Central memory CD4-positive, alpha-beta T cell (primary cell): Measurements from ENCODE around the gene KRTAP10-3.
"Not testable (repeated sequence)": the region's sequence is repeated elsewhere in the genome, so short reads cannot be mapped to it uniquely, and the experiment has no call there.

ENCODE experiments used
- DNase-seq: peaks from one replicate; pipeline ENCODE4 v3.0.0; 2022

Gene KRTAP10-3

DNA sequence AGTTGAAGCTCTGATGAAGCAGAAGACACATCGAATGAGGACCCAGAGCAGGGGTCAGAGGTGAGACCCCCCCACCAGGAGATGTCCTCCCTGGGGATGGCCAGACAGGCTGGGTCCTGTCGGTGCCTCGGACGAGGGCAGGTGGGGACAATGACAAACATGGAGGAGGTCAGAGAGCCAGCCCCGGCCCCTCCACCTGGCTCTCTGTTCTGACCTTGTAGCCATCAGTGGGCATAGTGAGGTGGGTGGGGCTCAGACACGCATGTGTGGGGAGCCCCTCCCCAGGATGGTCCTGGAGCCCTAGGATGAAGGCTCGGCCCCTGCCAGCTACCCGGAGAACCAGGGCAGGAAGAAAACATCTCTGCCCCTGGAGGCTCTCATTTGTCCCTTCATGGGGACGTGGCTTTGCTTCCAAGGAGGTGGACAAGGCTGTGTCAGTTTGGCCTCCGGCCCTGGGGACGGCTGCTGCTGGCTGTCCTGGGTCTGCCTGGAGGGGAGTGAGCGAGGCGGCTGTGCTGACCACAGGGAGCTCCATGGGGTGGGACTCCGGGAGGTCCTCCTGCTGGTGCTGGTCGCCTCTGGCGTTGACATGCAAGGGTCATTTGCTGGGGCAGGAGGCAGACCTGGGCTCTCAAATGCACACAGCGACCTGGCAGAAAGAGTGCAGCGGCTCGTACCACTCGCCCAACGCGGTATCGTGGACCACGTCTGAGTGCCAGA is 31.2 kb upstream of the KRTAP10-3 start:
- DNase-seq, result no peak

DNA sequence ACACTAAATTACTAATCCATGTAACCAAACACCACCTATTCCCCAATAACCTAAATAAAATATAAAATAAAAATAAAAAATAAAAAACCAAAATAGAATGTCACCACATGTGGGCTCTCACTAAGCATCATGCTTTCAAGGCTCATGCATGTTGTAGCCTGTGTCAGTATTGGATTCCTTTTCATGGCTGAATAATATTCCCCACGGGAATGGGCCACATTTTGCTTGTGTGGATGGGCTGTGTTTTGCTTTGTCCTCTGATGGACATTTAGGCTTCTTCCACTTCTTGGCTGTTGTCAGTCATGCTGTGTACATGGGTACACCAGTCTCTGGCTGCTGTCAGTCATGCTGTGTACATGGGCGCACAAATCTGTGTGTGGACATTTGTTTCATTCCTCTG is 30.5 kb upstream of the KRTAP10-3 start:
- no peak for DNase-seq

DNA sequence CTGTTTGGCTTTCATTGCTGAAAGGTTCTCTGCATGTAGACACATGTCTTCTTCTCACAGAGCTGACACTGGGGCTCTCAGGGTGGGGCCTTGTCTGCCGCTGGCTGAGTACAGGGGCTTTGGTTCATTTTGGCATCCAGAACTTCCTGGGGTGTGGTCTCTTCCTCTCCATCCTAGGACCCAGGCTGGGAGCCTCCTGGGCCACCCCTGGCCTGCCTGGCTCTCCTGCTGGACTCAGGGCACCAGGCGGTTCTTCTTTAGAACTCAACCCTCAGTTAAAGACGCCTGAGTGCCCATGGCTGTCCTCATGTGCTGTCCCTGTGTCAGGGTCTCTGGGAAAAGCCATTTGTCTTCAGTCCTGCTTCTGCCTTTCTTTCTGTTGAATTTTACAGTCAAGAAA is 27.3 kb upstream of the KRTAP10-3 start:
- no peak for DNase-seq

DNA sequence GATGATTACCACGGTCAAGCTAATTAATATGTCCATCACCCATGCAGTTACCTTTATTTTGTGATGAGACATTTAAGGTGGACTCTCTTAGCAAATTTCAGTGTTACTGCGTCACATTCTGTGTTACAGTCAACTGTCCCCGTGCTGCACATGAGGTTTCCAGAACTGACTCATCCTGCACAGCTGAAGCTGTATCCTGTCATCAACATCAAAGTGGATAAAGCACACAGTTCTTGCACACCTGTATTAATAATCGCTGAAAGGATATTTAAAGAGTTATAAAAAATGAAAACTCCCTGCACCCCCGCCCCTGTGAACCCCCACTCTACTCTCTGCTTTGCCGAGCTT is 25.2 kb upstream of the KRTAP10-3 start:
- DNase-seq, result peak; percentile 9

DNA sequence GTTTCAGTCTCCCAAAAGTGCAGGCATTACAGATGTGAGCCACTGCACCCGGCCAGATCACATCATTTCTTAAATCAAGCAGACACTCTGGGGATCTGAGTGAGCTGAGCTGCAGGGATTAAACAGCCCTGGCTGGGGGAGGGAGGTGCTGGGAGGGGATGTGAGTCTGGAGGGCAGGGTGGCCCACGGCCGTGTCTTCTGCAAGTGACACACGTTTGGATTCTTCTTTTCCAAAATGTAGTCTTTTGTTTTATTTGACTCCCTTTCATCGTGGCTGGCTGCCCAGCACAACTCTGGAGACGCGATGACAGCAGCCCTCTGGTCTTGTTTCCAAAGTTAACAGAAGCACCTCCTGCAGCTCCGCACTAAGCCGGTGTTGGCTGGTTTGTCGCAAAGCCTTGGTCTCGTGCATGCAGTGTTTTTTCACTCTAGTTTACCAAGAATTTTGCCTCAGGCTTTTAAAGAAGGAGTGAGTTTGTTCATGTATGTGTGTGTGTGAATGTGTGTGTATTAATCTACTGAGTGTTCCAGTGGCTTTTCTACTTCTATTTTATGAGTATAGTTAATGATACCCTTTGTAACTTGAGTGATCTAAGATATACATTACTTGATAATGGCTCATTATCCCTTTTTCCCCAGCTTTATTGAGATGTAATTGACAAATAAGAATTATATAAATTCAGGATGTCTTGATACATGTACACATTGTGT is 24.6 kb upstream of the KRTAP10-3 start:
- no peak for DNase-seq

DNA sequence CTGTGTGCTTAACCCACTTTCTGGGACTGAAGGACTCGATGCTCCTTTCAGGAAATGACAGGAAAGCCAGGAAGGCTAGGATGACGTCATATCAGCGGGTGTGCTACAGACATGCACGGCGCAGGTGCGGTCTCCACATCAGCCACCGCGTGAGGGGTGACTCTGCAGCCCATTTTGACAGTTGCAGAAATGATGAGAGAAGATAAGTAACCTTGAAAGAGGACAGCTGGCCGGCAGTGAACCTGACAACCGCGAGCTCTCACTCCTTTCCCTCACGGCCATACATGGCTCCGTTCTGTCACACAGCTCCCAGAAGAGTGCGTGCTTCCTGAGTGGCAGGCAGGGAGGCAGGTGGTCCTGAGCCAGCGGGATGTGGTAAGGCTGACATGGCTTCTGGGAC is 23.5 kb upstream of the KRTAP10-3 start:
- no peak for DNase-seq

DNA sequence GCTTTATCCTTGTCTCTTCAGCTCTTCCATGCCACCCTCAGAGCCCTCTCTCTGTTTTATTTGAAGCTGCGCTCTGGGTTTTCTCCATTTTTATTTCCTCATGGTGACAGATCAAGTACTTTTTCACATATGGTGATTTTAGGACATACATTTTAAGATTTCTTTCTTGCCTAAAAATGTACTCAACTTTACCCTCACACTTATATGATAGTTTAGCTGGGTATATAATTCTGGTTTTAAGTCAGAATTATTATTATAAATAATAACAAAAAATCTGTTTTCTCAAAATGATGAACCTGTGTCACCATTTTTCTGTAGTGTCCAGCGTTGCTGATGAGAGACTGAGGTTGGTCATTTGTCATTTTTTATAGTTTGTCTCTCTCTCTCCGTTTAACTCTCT is 22.6 kb upstream of the KRTAP10-3 start:
- DNase-seq, result no peak

DNA sequence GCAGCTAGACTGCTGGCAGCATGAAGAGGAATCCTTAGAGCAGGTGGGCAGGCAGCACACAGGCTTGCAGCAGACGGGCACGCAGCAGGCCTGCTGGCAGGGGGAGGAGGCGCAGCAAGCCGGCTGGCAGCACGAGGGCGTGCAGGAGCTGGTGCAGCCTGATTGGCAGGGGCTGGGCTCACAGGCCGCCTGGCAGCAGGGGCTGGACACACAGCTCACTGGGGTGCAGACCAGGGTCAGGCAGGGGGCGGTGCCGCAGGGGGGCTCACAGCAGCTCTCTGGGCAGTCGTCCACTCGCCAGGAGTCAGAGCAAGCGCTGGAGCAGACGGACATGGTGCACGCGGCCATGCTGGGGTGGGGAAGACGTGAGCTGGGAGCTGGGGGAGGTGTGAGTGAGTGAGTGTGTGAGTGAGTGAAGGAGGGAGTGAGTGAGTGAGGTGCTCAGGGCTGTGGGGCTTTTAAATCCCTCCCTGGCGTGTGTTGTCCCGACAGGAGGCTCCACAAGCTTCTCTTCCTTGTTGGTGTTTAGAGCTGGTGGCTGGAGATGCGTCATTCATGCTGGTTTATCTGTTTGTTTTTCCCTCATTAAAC is 21.7 kb upstream of the KRTAP10-3 start, which contains the start of gene KRTAP10-5:
TSS of gene KRTAP10-5 (minus strand) at position 374 of the 591 bp plus-strand sequence. CDS start at position 348, 26 bp downstream.
- DNase-seq, result not testable (repeated sequence)

DNA sequence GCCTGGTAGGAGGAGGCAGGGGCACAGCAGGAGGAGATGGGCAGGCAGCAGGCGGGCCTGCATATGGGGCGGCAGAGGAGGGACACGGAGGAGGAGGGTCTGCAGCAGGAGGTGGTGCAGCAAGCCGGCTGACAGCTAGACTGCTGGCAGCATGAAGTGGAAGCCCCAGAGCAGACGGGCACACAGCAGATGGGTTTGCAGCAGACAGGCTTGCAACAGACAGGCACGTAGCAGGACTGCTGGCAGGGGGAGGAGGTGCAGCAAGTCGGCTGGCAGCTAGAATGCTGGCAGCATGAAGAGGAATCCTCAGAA is 21.2 kb upstream of the KRTAP10-3 start:
- DNase-seq, result no peak

DNA sequence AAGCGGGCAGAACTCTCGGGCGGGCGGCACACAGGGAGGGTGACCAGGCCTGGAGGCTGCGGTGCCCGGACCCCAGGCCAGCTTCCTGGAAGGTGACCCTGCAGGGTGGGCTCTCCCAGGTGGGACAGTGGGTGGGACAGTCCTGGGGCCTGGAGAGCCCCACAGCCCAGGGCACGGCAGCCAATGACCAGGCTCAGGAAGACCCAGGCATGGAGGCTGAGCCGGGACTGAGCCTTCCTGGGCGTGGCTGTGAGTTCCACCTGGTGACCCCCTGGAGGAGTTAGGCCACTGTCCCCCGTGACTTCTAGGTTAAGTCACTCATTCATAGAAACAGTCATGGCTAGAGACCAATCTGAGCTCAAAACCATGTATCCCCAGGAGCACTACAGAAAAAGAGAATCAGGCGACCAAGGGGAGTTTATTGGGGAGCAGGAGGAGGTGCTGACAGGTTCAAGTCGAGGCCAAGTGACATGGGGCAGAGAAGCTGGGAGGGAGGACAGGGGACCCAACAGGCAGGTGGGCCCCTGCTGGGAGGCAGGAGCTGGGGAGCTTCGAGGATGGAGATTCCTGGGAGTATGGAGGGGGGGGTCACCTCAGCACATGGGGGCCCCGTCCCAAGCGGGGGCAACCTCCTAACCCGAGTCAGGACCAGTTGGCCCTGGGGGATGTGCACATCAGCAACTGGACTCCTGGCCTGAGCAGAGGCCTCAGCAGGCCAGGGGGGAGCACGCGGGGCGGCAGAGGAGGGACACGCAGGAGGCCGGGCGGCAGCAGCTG is 20.6 kb upstream of the KRTAP10-3 start:
- DNase-seq, result no peak

DNA sequence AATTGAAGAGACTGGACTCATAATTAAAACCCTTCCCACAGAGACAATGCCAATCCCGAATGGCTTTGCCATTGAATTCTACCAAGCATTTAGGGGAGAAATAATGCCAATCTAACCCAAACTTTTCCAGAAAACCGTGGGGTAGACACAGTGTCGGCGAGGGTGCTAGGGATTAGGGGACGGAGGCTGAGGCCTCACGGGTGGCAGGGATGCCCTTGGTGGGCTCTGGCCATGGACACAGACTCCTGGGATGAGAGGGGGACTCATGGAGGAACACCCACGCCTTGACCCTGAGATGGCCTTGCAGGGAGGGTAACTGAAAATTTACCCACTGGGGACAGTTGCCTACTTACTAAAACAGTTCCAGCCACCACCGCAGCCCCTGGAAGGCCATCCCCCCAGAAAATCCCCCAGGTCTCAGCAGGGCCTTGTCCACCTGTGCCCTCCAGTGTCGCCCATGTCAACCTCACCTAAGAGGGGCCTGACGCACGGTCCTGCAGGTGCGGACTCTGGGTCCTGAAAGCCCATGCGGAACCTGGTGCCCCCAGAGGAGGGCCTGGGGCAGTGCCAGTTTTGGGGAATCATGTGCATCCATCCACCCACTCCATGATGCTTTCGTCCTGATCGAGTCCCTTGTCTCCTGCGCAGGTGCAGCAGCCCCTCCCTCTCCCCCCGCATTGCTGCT is 19.9 kb upstream of the KRTAP10-3 start:
- no peak for DNase-seq

DNA sequence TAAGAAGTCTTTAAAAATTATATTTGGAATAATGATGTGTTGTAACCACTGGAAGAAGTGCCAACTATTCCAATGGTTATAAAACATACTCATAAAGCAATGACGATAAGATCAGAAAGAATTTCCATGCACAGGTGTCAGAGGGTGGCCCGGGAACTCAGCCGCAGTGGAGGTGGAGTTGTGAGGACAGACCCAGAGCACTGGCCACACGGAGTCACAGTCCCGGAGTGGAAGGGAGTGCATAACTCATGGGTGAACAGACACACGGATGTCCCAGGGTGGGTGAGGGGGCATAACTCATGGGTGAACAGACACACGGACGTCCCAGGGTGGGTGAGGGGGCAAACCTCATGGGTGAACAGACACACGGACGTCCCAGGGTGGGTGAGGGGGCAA is 17.4 kb upstream of the KRTAP10-3 start:
- DNase-seq, result no peak

DNA sequence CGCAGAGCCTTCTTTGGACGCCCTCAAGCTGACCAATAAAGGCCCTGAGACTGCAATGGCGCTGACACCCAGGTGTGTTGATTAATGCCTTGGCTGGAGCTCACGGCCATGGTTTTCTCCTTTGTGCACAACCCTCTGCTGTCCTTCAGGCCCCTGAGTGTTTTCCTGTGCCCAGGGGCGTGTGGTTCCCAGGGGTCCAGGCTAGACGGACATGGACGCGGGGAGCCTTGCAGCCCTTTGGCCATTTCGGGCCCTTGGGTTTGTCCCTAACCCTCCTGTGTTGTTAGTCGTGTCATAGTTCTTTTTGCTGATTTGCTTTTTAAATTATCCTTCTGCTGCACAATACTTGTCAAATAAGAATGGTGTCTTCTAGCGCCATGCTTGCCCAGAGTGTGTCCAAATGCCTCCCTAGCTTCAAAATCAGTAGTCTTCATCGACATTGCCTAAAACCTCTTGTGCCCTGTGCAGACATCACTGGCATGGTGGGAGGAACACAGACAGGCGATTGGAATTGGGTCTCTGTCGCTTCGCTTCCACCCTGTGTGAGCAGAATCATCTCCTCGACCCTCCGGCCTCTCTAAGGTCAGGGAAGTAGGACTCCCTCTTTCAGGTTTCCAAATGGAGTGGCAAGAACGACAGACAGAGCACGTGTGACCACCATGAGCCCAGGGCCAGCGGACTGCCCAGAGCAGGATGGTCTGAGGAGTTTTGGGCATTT is 16.9 kb upstream of the KRTAP10-3 start:
- DNase-seq, result no peak

DNA sequence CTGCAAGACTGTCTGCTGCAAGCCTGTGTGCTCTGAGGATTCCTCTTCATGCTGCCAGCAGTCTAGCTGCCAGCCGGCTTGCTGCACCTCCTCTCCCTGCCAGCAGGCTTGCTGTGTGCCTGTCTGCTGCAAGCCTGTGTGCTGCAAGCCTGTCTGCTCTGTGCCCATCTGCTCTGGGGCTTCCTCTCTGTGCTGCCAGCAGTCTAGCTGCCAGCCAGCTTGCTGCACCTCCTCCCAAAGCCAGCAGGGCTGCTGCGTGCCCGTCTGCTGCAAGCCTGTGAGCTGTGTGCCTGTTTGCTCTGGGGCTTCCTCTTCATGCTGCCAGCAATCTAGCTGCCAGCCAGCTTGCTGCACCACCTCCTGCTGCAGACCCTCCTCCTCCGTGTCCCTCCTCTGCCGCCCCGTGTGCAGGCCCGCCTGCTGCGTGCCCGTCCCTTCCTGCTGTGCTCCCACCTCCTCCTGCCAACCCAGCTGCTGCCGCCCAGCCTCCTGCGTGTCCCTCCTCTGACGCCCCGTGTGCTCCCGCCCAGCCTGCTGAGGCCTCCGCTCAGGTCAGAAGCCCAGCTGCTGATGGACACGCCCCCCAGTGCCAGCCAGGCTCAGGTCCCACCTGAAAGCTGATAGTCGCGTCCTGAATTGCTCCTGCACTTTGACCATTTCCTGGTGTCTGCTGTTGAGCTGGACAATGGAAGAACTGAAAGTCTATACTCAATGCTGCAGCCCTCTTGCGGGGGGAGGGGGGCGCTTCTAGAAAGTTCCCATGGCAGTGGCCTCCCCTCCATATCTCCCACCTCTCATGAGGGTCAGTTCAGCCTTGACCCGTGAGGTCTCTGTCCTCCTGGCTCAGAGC is 16.1 kb upstream of the KRTAP10-3 start:
- no peak for DNase-seq

DNA sequence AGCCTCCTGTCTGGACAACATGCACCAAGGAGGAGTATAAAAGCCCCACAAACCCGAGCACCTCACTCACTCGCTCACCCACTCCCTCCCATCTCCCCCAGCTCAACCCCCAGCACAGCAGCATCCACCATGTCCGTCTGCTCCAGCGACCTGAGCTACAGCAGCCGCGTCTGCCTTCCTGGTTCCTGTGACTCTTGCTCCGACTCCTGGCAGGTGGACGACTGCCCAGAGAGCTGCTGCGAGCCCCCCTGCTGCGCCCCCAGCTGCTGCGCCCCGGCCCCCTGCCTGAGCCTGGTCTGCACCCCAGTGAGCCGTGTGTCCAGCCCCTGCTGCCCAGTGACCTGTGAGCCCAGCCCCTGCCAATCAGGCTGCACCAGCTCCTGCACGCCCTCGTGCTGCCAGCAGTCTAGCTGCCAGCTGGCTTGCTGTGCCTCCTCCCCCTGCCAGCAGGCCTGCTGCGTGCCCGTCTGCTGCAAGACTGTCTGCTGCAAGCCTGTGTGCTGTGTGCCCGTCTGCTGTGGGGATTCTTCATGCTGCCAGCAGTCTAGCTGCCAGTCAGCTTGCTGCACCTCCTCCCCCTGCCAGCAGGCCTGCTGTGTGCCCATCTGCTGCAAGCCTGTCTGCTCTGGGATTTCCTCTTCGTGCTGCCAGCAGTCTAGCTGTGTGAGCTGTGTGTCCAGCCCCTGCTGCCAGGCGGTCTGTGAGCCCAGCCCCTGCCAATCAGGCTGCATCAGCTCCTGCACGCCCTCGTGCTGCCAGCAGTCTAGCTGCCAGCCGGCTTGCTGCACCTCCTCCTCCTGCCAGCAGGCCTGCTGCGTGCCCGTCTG is 15.2 kb upstream of the KRTAP10-3 start, which contains the start of gene KRTAP10-4:
TSS of gene KRTAP10-4 (plus strand) at position 100 of the 827 bp plus-strand sequence. CDS start at position 130, 30 bp downstream.
- DNase-seq, result not testable (repeated sequence)

DNA sequence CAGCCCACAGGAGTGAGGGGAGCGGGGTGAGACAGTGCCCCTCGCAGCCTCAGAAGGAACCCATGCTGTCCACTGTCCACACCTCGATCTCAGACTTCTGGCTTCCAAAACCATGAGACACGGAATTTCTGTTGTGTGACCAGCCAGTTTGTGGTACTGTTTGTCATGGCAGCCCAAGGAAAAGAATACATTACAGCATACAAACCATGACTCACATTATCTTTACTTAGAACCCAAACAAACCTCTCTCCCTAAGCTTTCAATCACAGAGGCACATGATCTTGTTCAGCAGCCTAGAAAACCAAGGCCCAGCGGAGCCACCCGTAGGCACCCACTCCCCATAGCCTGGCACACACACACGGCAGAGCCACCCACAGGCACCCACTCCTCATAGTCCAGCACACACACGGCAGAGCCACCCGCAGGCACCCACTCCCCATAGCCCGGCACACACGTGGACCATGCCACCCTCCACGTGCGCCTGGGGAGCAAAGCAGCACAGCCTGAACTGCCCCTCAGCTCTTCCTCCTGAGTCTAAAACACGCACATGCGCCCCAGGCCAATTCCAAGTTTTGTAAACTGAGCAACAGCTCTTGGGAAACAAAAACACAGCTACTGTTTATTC is 14.5 kb upstream of the KRTAP10-3 start:
- DNase-seq, result no peak

DNA sequence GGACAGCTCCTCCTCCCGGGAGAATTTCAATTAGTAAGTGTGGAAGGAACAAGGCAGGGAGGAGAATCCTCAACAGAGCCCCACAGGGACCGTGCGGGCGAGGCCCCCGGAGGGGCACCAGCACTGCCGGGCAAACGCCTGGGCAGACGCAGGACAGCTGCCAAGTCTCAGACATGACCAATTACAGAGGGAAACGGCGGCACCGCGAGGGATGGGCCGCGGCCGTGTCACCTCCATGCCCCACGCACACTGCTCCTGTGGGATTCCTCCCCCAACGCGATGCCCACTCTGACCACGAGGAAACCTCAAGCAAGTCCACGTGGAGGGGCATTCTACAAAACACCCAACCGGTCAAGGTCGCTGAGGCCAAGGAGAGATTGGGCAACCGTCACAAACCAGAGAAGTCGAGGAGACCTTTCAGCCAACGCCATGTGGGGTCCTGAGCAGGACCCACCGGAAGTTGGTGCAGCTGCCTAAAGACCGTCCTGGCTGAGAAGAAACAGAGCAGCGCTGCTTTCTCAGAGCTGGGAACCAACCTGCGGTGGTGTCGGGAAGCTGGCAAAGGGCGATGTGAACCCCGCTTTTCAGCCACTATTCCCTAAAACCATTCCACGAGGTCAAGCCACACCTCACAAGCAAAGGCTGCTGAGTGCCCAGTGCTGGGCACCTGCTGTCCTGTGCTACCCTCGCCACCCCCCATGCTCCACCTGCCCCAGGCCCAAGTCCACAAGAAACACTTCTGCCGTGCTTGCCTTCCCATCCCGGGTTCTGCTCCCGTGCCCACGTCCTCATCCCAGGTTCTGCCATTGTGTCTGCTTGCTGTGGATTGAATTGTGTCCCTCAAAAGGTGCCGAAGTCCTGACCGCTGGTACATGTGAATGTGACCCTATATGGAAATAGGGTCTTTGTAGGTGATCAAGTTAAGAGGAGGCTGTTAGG is 13.5 kb upstream of the KRTAP10-3 start:
- DNase-seq, result no peak

DNA sequence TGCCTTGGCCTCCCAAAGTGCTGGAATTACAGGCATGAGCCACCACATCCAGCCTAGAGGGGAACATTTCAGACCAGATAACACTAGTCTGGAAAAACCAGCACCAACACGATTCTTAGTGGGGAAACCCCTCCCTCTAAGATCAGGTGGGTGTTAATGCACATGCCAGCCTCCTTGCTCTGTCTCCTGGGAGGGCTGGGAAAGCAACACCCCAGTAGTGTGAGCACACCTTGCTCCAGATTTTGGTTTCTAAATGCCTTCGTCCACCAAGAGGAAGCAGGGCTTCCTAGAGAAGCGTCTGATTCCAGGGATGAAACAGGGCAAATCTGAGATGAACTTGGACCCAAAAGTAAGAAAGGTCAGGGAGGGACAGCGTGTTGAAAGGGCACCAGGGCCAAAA is 12.7 kb upstream of the KRTAP10-3 start:
- no peak for DNase-seq
